ENCODE results near the gene DMAC2L. TPM values are rescaled to one million over a fixed set of nuclear protein-coding genes. Genes with fewer than 3 reads are reported as not detected.

Gene DMAC2L
- total RNA-seq, 1 experiment from 2014 or later, result 8.9 TPM

DNA sequence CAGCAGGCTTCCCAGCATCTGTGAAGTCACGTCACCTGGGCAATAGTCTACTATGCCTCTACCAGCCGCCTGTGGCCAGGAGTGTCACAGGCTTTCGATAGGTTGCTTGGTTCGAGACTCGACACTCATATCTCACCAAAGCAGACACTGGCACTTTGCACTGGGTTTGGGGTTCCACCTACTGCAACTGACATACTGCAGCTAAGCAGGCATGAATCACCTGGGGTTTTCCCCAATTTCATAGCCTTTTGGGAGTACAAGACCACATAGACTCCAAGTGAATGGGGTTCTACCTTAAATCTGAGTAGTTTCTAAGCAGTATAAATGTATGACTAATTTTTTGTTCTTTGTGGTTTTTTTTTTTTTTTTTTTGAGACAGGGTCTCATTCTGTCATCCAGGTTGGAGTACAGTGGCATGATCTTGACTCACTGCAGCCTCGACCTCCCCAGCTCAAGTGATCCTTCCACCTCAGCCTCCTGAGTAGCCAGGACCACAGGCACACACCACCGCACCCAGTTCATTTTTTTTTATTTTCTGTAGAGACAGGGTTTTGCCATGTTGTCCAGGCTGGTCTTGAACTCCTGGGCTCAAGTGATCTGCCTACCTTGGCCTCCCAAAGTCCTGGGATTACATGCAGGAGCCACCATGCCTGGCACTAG is 32.1 kb downstream of the DMAC2L start:
- H3K9ac ChIP-seq (ENCODE audit: low read length), result no peak overlapping the region

More for the DNA sequence above, 32.1 kb downstream of the DMAC2L start:
- no peak for ATAC-seq
- H3K4me2 ChIP-seq (ENCODE audit: low read length), result no peak overlapping the region
- no peaks in the 10 kb centered on the region for H3K9me2 ChIP-seq (ENCODE audit: insufficient read depth)
- no peak overlapping the region for H3K27ac ChIP-seq (ENCODE audit: low read depth, low read length)
- no peak overlapping the region for H3K4me3 ChIP-seq (replicated peaks in 1 of 2; ENCODE audit: low read depth in 1 of 2, low read length in 2 of 2)
- H3K27me3 ChIP-seq (ENCODE audit: insufficient read depth, low read length), result no peaks in the 10 kb centered on the region
- DNase-seq (ENCODE audit: low read depth, low spot score), result no peak
- no peak overlapping the region for H2AFZ ChIP-seq (ENCODE audit: low read depth, low read length, poor library complexity, severe bottlenecking)
- BruUV-seq (replicated peaks), result no TSS peak
- ChIA-PET RAD21 (ENCODE audit: low non-redundant PET in 1 of 2, low total read pairs in 2 of 2, uncharacterized antibody in 2 of 2, unreplicated experiment in 2 of 2) (no interaction called here), CTCF (no interaction called here), POLR2A (no interaction called here)
- TF ChIP-seq EZH2phosphoT487 (IDR thresholded peaks at IDR 0.05; ENCODE audit: borderline replicate concordance), result no peak
- TF ChIP-seq SRF (IDR thresholded peaks at IDR 0.05; ENCODE audit: low read depth), result no peak
- TF ChIP-seq ATF3 (IDR thresholded peaks at IDR 0.05), result no peak
- TF ChIP-seq POLR2A (IDR thresholded peaks at IDR 0.05; ENCODE audit: borderline replicate concordance, extremely low read depth, insufficient read depth, insufficient read length), result no peak
- no peak for TF ChIP-seq ZFX (IDR thresholded peaks at IDR 0.05)
- TF ChIP-seq CBX3 (IDR thresholded peaks at IDR 0.05; ENCODE audit: low read depth), result no peak
- no peak for TF ChIP-seq SIN3A (IDR thresholded peaks at IDR 0.05; ENCODE audit: low read depth)
- TF ChIP-seq MAX (IDR thresholded peaks at IDR 0.05), result no peak
- no peak for TF ChIP-seq FOSL1 (IDR thresholded peaks at IDR 0.05; ENCODE audit: low read depth)
- no peak for TF ChIP-seq CEBPB (IDR thresholded peaks at IDR 0.05; ENCODE audit: low read depth)
- TF ChIP-seq JUND (IDR thresholded peaks at IDR 0.05), result no peak
- TF ChIP-seq, protein P1, sequence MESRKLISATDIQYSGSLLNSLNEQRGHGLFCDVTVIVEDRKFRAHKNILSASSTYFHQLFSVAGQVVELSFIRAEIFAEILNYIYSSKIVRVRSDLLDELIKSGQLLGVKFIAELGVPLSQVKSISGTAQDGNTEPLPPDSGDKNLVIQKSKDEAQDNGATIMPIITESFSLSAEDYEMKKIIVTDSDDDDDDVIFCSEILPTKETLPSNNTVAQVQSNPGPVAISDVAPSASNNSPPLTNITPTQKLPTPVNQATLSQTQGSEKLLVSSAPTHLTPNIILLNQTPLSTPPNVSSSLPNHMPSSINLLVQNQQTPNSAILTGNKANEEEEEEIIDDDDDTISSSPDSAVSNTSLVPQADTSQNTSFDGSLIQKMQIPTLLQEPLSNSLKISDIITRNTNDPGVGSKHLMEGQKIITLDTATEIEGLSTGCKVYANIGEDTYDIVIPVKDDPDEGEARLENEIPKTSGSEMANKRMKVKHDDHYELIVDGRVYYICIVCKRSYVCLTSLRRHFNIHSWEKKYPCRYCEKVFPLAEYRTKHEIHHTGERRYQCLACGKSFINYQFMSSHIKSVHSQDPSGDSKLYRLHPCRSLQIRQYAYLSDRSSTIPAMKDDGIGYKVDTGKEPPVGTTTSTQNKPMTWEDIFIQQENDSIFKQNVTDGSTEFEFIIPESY (IDR thresholded peaks at IDR 0.05; ENCODE audit: extremely low read depth, insufficient replicate concordance, low read length), result no peak
- no peak for TF ChIP-seq POLR2AphosphoS5 (IDR thresholded peaks at IDR 0.05; ENCODE audit: low read depth, low read length)
- TF ChIP-seq CTCF (IDR thresholded peaks at IDR 0.05 in 2 of 3, conservative IDR thresholded peaks at IDR 0.05 in 1 of 3; ENCODE audit: borderline replicate concordance in 1 of 3, insufficient read depth in 1 of 3, low read depth in 2 of 3, low read length in 2 of 3), result no peak
- TF ChIP-seq EZH2 (IDR thresholded peaks at IDR 0.05), result no peak
- TF ChIP-seq, protein P2, sequence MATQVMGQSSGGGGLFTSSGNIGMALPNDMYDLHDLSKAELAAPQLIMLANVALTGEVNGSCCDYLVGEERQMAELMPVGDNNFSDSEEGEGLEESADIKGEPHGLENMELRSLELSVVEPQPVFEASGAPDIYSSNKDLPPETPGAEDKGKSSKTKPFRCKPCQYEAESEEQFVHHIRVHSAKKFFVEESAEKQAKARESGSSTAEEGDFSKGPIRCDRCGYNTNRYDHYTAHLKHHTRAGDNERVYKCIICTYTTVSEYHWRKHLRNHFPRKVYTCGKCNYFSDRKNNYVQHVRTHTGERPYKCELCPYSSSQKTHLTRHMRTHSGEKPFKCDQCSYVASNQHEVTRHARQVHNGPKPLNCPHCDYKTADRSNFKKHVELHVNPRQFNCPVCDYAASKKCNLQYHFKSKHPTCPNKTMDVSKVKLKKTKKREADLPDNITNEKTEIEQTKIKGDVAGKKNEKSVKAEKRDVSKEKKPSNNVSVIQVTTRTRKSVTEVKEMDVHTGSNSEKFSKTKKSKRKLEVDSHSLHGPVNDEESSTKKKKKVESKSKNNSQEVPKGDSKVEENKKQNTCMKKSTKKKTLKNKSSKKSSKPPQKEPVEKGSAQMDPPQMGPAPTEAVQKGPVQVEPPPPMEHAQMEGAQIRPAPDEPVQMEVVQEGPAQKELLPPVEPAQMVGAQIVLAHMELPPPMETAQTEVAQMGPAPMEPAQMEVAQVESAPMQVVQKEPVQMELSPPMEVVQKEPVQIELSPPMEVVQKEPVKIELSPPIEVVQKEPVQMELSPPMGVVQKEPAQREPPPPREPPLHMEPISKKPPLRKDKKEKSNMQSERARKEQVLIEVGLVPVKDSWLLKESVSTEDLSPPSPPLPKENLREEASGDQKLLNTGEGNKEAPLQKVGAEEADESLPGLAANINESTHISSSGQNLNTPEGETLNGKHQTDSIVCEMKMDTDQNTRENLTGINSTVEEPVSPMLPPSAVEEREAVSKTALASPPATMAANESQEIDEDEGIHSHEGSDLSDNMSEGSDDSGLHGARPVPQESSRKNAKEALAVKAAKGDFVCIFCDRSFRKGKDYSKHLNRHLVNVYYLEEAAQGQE (IDR thresholded peaks at IDR 0.05; ENCODE audit: low read depth), result no peak
- no peak for TF ChIP-seq YY1 (IDR thresholded peaks at IDR 0.05; ENCODE audit: extremely low read depth, insufficient replicate concordance, low read depth, low read length)
- H3K36me3 ChIP-seq (ENCODE audit: control insufficient read depth in 1 of 2, insufficient read depth in 2 of 2, low read length in 2 of 2), result no peaks in the 10 kb centered on the region
- no peaks in the 10 kb centered on the region for H3K79me2 ChIP-seq (ENCODE audit: insufficient read depth, low read length)
- intact Hi-C loops (cut with micrococcal nuclease), result no loop called here
- H3K4me1 ChIP-seq (ENCODE audit: control insufficient read depth in 1 of 2, insufficient read depth in 2 of 2, low read length in 2 of 2), result peaks cover 0 to 10% of the 10 kb centered on the region in 2 experiments; a peak in 2 of 4 replicates
- H3K9me3 ChIP-seq (ENCODE audit: control insufficient read depth in 1 of 2, insufficient read depth in 1 of 2, low read depth in 1 of 2, low read length in 2 of 2), result no peaks in the 10 kb centered on the region
- H4K20me1 ChIP-seq (ENCODE audit: insufficient read depth), result no peaks in the 10 kb centered on the region
